Measurements from ENCODE around the gene OTUB2. TPM values are rescaled to one million over a fixed set of nuclear protein-coding genes. Genes with fewer than 3 reads are reported as not detected.

The OTUB2 gene
- total RNA-seq, 4 donors from 2014 or later: 0.11 TPM; not detected in 3

DNA sequence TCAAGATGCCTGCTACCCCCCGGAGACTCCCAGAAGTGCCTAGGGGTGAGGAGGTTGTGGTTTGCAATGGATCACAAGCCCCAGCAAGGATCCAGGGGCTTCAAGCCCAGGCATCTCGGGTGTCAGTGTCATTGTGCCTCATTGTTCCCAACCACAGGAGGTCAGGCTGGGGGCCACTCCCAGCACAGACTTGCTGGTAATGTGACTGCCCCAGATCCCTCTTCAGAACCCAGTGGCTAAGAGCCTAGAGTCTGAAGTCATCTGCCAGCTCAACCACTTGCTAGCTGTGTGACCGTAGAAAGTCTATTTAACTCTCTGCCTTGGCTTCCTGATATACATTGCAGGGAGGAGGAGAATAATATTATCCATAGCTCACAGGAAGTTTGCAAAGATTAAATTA lies 42.1 kb upstream of the OTUB2 start:
- in situ Hi-C loops (cut with MboI; ENCODE audit: low sequenced_read_pairs in 4 of 4) (no loop called here), intact Hi-C loops (cut with DNase I; ENCODE audit: low total_unique reads) (loop anchor here (1.0 kb wide), 1 partner anchor 10 kb away; no protein-coding TSS in a partner anchor)
- H3K4me3 ChIP-seq: peak overlapping the region in 1 of 4 donors; percentile 16
- ATAC-seq (peak; percentile 35 to 51), DNase-seq (peak; percentile 91 to 97)
- H3K27ac ChIP-seq: peak overlapping the region; percentile 97 to 100 (median 98)
- no peaks in the 10 kb centered on the region for H3K27me3 ChIP-seq
- H3K9me3 ChIP-seq: no peaks in the 10 kb centered on the region
- TF ChIP-seq POLR2A (IDR thresholded peaks at IDR 0.05) (peak; percentile 50 to 76), CTCF (IDR thresholded peaks at IDR 0.05 in 4 of 5, conservative IDR thresholded peaks at IDR 0.05 in 1 of 5) (no peak)
- no peaks in the 10 kb centered on the region for H3K36me3 ChIP-seq
- H3K4me1 ChIP-seq: peaks cover 65 to 76% of the 10 kb centered on the region in 2 donors

- Histone ChIP-seq H3K27me3 (no peaks in the 10 kb centered on the region), H3K4me1 (peaks cover 60 to 66% of the 10 kb centered on the region in 2 donors), H3K9me3 (no peaks in the 10 kb centered on the region), H3K4me3 (peak overlapping the region; percentile 29 to 43 (median 35)), H3K27ac (peak overlapping the region; percentile 97 to 100 (median 98)), H3K36me3 (no peaks in the 10 kb centered on the region)
- ATAC-seq (peak; percentile 43 to 46), DNase-seq (peak; percentile 87 to 95)
- in situ Hi-C loops (cut with MboI; ENCODE audit: low sequenced_read_pairs in 4 of 4): no loop called here
- TF ChIP-seq POLR2A (IDR thresholded peaks at IDR 0.05) (peak; percentile 45 to 46), CTCF (IDR thresholded peaks at IDR 0.05 in 4 of 5, conservative IDR thresholded peaks at IDR 0.05 in 1 of 5) (peak; percentile 55 to 89 (median 85))
- intact Hi-C loops (cut with DNase I; ENCODE audit: low total_unique reads): loop anchor here (1.0 kb wide), 1 partner anchor 11 kb away; no protein-coding TSS in a partner anchor
Measured at GRCh38 chr14:93984987-93985410, 41.1 kb upstream of the OTUB2 start.

GRCh38 chr14:93986955-93987354 lies 39.2 kb upstream of the OTUB2 start:
- H3K36me3 ChIP-seq: no peaks in the 10 kb centered on the region
- H3K27ac ChIP-seq: peak overlapping the region; percentile 97 to 100 (median 98)
- H3K4me3 ChIP-seq: peak overlapping the region in 3 of 4 donors; percentile 33 to 43 (median 42)
- peaks cover 43 to 47% of the 10 kb centered on the region in 2 donors for H3K4me1 ChIP-seq
- H3K27me3 ChIP-seq: no peaks in the 10 kb centered on the region
- DNase-seq: peak; percentile 94 to 99
- in situ Hi-C loops (cut with MboI; ENCODE audit: low sequenced_read_pairs in 4 of 4): no loop called here
- ATAC-seq: peak; percentile 56 to 59
- intact Hi-C loops (cut with DNase I; ENCODE audit: low total_unique reads): no loop called here
- TF ChIP-seq POLR2A (IDR thresholded peaks at IDR 0.05) (peak; percentile 83 to 89), CTCF (IDR thresholded peaks at IDR 0.05 in 4 of 5, conservative IDR thresholded peaks at IDR 0.05 in 1 of 5) (no peak)
- H3K9me3 ChIP-seq: no peaks in the 10 kb centered on the region

DNA sequence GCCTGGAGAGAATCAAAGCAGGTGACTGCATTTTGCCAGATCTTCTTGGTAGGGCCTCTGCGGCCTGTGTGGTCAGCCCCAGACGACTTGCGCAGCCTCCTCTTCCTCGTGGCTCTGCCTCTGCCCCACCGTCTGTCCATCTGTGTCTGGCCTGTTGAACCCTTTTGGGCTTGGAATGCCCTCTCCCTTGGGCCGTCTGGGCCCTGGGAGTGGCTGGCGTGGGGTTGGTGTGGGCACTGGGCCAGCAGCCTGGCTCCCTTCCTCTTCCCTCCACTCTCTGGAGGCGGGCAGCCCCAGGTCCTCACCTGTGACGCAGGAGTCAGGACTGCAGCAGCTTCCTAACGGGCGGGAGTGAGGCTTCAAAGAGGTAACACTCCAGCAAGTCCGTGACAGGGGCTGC lies 38.8 kb upstream of the OTUB2 start:
- Histone ChIP-seq H3K4me1 (peaks cover 38 to 43% of the 10 kb centered on the region in 2 donors), H3K27ac (peak overlapping the region; percentile 97 to 100 (median 98)), H3K9me3 (no peaks in the 10 kb centered on the region), H3K36me3 (no peaks in the 10 kb centered on the region), H3K27me3 (no peaks in the 10 kb centered on the region), H3K4me3 (peak overlapping the region; percentile 33 to 42 (median 38))
- TF ChIP-seq CTCF (IDR thresholded peaks at IDR 0.05 in 4 of 5, conservative IDR thresholded peaks at IDR 0.05 in 1 of 5) (no peak), POLR2A (IDR thresholded peaks at IDR 0.05) (peak; percentile 38 to 59)
- in situ Hi-C loops (cut with MboI; ENCODE audit: low sequenced_read_pairs in 4 of 4) (no loop called here), intact Hi-C loops (cut with DNase I; ENCODE audit: low total_unique reads) (no loop called here)
- ATAC-seq: peak; percentile 3 to 11
- DNase-seq: no peak
